Naive thymus-derived CD8-positive, alpha-beta T cell (primary cell): ENCODE measurements around the gene GALNT10. TPM values are rescaled to one million over a fixed set of nuclear protein-coding genes. Genes with fewer than 3 reads are reported as not detected.
A peak's percentile ranks its signal among the peaks of the same experiment; 100 is the strongest.

Experiments
- ATAC-seq, 2 donors: fragments of 150-1000 bp; cut with Tn5 transposase in 1 of 2; sonication (Bioruptor Pico), chemical (Tn5 transposase) in 1 of 2; 1 replicate in 1 of 2; 2 replicates in 1 of 2; pipeline ENCODE4 v1.10.0; 2021; ENCODE audit warnings: mild to moderate bottlenecking in 2 of 2, moderate library complexity in 2 of 2
- POLR2A ChIA-PET: fragments of 350-600 bp; sonication (Branson Sonifier 250); formaldehyde crosslinking; loops from one replicate; lab custom pipeline; 2021; ENCODE audit warnings: antibody characterized with exemption; lab: Charles Lee
- DNase-seq, 10 donors: peaks; one replicate each; pipeline versions ENCODE4 v3.0.0 to v3.0.0-alpha.2; 2020 to 2022
- H3K27ac Mint-ChIP-seq, 10 donors: one replicate each; pipeline ENCODE4 v1.8.0; 2020 to 2022; ENCODE audit warnings: mild to moderate bottlenecking in 10 of 10, mixed read lengths in 10 of 10, moderate library complexity in 4 of 10, inconsistent platforms in 1 of 10
- H3K27me3 Mint-ChIP-seq, 5 donors: one replicate each; pipeline ENCODE4 v1.8.0; 2021 to 2022; ENCODE audit warnings: mixed read lengths in 5 of 5
- H3K36me3 Mint-ChIP-seq, 3 donors: one replicate each; pipeline ENCODE4 v1.8.0; 2020 to 2022; ENCODE audit warnings: mixed read lengths in 3 of 3, mild to moderate bottlenecking in 2 of 3, inconsistent platforms in 1 of 3
- H3K4me1 Mint-ChIP-seq, 4 donors: one replicate each; pipeline ENCODE4 v1.8.0; 2021 to 2022; ENCODE audit warnings: mixed read lengths in 4 of 4
- H3K4me3 Mint-ChIP-seq, 10 donors: one replicate each; pipeline ENCODE4 v1.8.0; 2020 to 2022; ENCODE audit warnings: mild to moderate bottlenecking in 10 of 10, mixed read lengths in 10 of 10, moderate library complexity in 6 of 10, inconsistent platforms in 1 of 10
- H3K9me3 Mint-ChIP-seq, 9 donors: one replicate each; pipeline ENCODE4 v1.8.0; 2020 to 2022; ENCODE audit warnings: mixed read lengths in 9 of 9, mild to moderate bottlenecking in 3 of 9, inconsistent platforms in 1 of 9, moderate library complexity in 1 of 9
- polyA plus RNA-seq, 3 donors: library from polyadenylated mRNA; unstranded; fragments of 300-500 nt; fragmentation: Illumina TruSeq; gene quantifications; one replicate each; pipeline ENCODE4 v1.2.3, GENCODE V29; 2021
- total RNA-seq, 8 experiments: library from RNA in 2 of 8; stranded (reverse) in 2 of 8; gene quantifications; one replicate each; pipeline ENCODE4 v1.2.3 and lab custom pipeline; 2021 to 2026

The GALNT10 gene
- total and polyA plus RNA-seq, 5 experiments from 2014 or later, result 6.9 to 51.1 (median 15.8) TPM

DNA sequence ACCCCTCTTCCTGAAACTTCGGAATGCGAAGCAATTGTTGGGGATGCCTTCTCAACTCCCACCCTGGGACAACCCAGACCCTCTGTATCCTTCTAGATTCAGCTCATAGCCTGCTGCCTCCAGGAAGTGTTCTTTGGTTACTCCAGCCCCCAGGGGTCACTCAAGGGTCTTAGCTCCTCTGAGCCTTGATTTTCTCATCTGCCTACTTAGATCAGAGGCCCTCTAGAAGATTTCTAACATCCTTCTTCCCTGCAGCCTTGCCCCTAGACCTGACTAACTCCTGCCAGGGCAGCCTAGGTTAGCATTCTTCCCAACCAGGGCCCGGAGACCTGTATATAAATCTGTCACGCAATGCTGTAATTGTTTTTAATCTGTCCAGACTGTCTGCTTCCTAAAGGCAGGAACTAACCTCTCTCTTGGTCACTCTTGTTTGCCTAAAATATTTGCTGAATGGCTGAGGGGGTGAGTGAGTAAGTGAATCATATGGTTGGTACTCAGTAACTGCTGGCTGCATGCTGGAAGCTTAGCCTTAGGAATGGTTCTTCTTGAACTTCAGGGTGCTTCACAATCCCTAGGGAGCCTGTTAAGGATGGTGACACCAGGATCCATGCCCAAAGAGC lies 8.2 kb downstream of the GALNT10 start:
- POLR2A ChIA-PET, result interaction anchor here (1.2 to 8.3 kb wide), 3 partner anchors 7 to 23 kb away, joined by 3 to 66 read pairs (median 4); partner anchors contain the start of gene GALNT10
- H3K4me3 Mint-ChIP-seq, result peak overlapping the region; percentile 36 to 81 (median 76)
- ATAC-seq, result no peak

DNA sequence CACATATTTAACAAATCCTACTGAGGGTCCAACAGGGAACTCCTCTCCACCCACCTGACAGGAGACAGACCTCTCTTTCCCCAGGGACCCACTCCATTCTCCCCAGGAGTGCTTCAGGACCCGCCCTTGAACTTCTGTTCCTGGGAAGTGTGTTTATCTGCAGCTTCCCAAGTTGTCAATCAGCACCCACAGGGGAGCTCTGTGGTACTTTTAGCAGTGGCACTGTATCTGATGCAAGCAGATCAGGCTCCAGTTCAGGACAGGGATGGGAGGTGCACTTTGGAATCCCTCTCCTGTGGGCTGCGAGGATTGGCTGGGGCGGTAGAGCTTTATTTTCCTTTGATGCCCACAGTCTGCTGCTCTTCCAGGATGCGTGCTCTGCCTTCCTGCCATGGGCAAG lies 8.7 kb downstream of the GALNT10 start:
- Mint-ChIP-seq H3K4me3 (peak overlapping the region in 5 of 10 donors; percentile 12 to 74 (median 52)), H3K36me3 (peaks cover 0 to 15% (median 0%) of the 10 kb centered on the region in 3 donors), H3K9me3 (no peaks in the 10 kb centered on the region)

More for the DNA sequence above, 8.2 kb downstream of the GALNT10 start:
- Mint-ChIP-seq H3K4me1 (peaks cover 41 to 95% (median 86%) of the 10 kb centered on the region in 4 donors), H3K27me3 (no peaks in the 10 kb centered on the region), H3K36me3 (peaks cover 0 to 17% (median 0%) of the 10 kb centered on the region in 3 donors), H3K9me3 (no peaks in the 10 kb centered on the region), H3K27ac (peak overlapping the region; percentile 85 to 97 (median 95))
- DNase-seq, result no peak

DNA sequence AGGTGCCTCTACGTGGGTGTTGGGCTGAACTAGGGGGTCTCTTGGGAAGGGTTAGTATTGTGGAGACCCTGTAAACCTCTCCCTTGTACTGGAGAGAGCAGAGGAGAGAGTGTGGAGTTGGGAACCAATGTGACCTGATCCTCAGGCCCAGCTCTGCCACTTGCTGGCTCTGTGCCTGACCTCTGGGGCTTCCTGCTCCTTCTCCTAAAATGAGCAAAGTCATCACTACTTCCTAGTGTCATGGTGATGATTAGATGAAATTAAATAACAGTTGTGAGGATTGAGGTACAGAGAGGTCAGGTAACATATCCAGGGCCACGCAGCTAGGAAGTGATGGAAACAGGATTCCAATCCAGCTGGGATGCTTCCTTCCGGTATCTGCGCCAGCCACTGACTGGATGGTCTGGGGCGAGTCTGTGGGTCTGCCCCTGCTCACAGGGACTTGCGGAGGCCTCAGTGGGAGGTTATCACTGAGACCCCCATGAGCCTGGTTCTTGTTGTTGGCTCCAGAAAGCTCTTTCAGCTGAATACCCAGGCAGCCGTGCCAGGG lies 9.2 kb downstream of the GALNT10 start:
- Mint-ChIP-seq H3K4me3 (peak overlapping the region in 4 of 10 donors; percentile 12 to 74 (median 47)), H3K27ac (peak overlapping the region in 9 of 10 donors; percentile 88 to 96 (median 94)), H3K27me3 (no peaks in the 10 kb centered on the region), H3K4me1 (peaks cover 49 to 95% (median 88%) of the 10 kb centered on the region in 4 donors), H3K36me3 (peaks cover 0 to 15% (median 0%) of the 10 kb centered on the region in 3 donors), H3K9me3 (no peaks in the 10 kb centered on the region)
- POLR2A ChIA-PET, result interaction anchor here (0.5 to 8.3 kb wide), 3 partner anchors 8 to 453 kb away, joined by 3 to 66 read pairs (median 4); partner anchors contain the start of gene GALNT10
- no peak for ATAC-seq
- DNase-seq, result no peak

More for the DNA sequence above, 8.7 kb downstream of the GALNT10 start:
- ATAC-seq (no peak), DNase-seq (no peak)
- peaks cover 44 to 95% (median 86%) of the 10 kb centered on the region in 4 donors for H3K4me1 Mint-ChIP-seq
- no peaks in the 10 kb centered on the region for H3K27me3 Mint-ChIP-seq
- POLR2A ChIA-PET, result interaction anchor here (1.2 to 8.3 kb wide), 2 partner anchors 8 to 22 kb away, joined by 4 to 66 read pairs; partner anchors contain the start of gene GALNT10
- peak overlapping the region in 9 of 10 donors; percentile 88 to 96 (median 95) for H3K27ac Mint-ChIP-seq

DNA sequence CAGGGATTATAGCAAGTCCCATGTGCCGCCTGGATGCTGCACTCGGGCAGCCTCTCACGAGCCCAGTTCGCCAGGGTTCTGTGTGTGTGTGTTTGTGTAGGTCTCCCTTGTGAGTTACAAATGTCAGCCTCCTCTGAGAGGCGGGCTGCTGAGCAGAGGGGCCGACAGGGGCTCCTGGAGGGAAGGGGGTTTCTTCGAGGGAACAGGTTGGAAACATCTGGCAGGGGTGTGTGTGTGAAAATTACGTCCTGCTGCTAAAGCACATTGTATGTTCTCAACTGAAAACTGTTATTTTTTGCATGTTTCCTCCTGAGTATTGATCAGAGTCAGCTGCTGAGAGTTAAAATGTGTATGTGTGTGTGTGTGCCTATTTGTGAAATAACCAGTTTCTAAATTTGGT lies 9.7 kb downstream of the GALNT10 start:
- POLR2A ChIA-PET, result interaction anchor here (0.5 to 8.3 kb wide), 2 partner anchors 9 to 453 kb away, joined by 3 to 66 read pairs; partner anchors contain the start of gene GALNT10
- peaks cover 51 to 95% (median 88%) of the 10 kb centered on the region in 4 donors for H3K4me1 Mint-ChIP-seq
- H3K36me3 Mint-ChIP-seq, result peaks cover 0 to 13% (median 0%) of the 10 kb centered on the region in 3 donors
- peak overlapping the region in 8 of 10 donors; percentile 12 to 96 (median 92) for H3K27ac Mint-ChIP-seq
- H3K9me3 Mint-ChIP-seq, result no peaks in the 10 kb centered on the region
- ATAC-seq, result no peak
- no peak overlapping the region for H3K4me3 Mint-ChIP-seq
- H3K27me3 Mint-ChIP-seq, result no peaks in the 10 kb centered on the region
- no peak for DNase-seq

DNA sequence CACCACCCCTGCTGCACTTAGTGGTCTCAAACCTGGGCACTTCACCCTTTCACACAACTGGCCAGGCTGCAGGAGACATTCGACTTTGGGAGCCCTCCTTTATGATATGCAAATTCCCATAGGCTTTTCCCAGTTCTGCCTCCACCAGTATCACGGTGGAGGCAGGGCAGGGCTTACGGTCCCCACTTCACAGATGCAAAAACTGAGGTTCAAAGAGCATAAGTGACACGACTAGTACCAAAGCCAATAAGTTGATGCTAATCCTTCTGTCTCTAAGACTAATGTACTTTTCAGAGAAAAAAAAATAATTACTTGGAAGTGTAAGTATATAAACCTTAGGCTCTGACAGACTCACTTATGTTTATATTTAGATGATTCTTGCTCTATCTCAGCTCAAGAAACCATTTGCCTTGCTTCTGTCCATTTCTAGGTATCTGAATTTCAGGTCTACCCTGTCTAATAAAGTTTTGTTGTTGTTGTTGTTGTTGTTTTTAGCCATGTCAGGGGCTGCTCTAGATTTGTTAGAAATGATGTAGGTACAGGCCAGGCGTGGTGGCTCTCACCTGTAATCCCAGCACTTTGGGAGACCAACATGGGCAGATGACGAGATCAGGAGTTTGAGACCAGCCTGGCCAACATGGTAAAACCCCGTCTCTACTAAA lies 10.7 kb downstream of the GALNT10 start:
- peak overlapping the region in 7 of 10 donors; percentile 9 to 96 (median 87) for H3K27ac Mint-ChIP-seq
- H3K4me3 Mint-ChIP-seq, result peak overlapping the region in 4 of 10 donors; percentile 18 to 72 (median 48)
- POLR2A ChIA-PET, result interaction anchor here (8.3 kb wide), 1 partner anchor 10 kb away, joined by 66 read pairs; the partner anchor contains the start of gene GALNT10
- H3K27me3 Mint-ChIP-seq, result no peaks in the 10 kb centered on the region
- peaks cover 0 to 12% (median 0%) of the 10 kb centered on the region in 3 donors for H3K36me3 Mint-ChIP-seq
- H3K9me3 Mint-ChIP-seq, result no peaks in the 10 kb centered on the region
- DNase-seq (no peak), ATAC-seq (no peak)
- H3K4me1 Mint-ChIP-seq, result peaks cover 51 to 97% (median 89%) of the 10 kb centered on the region in 4 donors

DNA sequence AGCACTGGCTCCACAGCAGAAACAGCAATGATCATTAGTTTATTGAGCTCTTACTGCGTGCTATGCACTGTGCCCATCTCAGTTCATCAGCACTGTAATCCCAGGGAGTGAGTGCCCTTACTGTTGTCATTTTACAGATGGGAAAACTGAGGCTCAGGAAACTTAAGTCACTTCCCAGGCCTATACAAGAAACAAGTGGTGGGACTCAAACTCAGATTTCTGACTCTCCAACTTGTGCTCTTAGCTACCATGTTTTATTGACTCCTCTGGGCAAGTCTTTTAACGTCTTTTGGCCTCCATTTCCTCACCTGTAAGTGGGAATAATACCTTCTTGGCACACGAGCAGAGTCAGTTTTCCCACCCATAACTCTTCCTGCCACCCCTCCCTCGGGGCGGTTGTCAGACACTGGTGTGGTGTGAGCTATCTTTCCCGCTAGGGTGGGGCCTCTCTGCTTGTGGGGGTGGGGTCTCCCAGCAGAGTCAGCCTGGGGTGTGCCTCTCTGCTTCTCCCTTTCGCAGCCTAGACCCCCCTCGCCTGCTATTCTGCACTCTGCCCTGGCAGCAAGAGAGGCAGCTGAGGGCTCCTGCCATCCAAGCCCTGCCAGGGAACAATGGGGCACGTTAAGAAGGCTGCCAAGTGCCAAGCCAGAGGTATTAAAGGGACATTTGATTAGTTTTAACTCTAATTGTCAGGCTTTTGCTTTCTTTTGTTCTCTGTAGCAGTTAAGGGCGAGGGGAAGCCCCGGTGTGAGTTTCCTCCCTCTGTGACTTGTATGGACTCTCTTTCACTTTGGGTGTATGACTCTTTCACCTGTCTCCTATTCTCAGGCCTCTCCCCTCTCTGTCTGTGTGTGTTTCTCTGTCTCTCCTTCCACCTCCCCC lies 12.1 kb downstream of the GALNT10 start:
- no peaks in the 10 kb centered on the region for H3K27me3 Mint-ChIP-seq
- peaks cover 47 to 97% (median 88%) of the 10 kb centered on the region in 4 donors for H3K4me1 Mint-ChIP-seq
- peak in 6 of 10 donors; percentile 16 to 63 (median 38) for DNase-seq
- H3K36me3 Mint-ChIP-seq, result peaks cover 0 to 14% (median 2%) of the 10 kb centered on the region in 3 donors
- H3K27ac Mint-ChIP-seq, result peak overlapping the region; percentile 85 to 96 (median 92)
- H3K4me3 Mint-ChIP-seq, result peak overlapping the region; percentile 55 to 84 (median 76)
- POLR2A ChIA-PET, result interaction anchor here (0.5 to 8.3 kb wide), 2 partner anchors 11 to 128 kb away, joined by 3 to 66 read pairs; partner anchors contain the start of gene GALNT10
- ATAC-seq, result peak; percentile 56 to 72
- no peaks in the 10 kb centered on the region for H3K9me3 Mint-ChIP-seq

DNA sequence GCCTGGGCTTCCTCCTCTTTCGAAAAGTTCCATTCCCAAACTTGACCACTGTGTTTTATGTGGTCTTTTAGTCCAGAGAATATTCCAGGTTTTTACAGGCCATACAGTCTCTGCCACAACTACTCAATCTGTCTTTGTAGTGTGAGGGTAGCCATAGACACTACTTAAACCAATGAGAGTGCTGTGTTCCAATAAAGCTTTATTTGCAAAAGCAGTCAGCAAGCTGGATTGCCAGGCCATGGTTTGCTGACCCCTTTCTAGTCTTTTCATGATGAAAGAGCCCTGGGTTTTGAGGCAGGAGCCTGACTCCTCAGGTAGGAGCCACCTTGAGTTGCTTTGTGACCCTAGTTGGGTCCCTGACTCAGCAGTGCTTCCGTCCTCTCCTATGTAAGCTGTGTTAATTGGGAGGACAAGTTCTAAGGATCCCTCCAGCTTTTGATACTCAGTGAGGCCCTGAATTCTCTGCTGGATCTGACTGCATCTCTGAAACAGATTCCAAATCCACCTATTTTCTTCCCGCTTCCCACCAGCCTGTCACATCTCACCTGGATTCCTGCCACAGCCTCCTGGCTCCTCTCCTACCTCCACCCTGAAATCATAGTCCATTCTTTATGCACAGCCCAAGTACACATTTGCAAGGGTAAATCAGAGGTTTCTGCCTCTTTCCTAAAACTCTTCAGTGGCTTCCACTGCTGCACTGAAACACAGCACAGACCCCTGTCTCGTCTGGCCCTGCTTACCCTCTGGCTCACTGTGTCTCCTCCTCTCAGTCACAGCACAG lies 13.5 kb downstream of the GALNT10 start:
- no peak for ATAC-seq
- POLR2A ChIA-PET, result interaction anchor here (8.3 kb wide), 1 partner anchor 13 kb away, joined by 66 read pairs; the partner anchor contains the start of gene GALNT10

DNA sequence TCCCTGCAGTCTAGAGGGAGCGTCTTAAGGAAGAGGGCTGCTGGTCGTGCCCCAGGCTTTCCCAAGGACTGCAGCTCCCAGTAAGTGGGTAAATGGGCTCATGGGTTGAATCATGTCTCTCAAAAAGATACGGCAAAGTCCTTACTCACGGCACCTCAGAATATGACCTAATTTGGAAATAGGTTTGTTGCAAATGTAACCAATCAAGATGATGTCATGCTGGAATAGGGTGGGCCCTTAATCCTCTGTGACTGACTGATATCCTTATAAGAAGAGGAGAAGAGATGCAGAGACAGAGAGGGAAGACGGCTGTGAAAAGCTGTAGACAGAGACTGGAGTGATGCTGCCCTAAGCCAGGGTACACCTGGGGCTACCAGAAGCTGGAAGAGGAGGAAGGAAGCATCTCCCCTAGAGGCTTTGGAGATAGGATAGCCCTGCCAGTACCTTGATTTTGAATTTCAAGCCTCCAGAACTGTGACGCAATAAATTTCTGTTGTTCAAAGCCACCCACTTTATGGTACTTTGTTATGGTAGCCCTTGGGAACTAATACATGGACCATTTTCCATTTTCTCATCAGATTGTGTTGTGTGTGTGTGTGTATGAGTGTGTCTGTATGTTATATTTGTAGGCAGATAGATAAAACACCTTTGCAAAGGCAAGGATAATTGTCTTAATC lies 15.0 kb downstream of the GALNT10 start:
- peaks cover 11 to 13% (median 12%) of the 10 kb centered on the region in 3 donors for H3K36me3 Mint-ChIP-seq
- H3K27ac Mint-ChIP-seq, result peak overlapping the region in 1 of 10 donors; percentile 39
- POLR2A ChIA-PET, result interaction anchor here (8.3 kb wide), 1 partner anchor 14 kb away, joined by 66 read pairs; the partner anchor contains the start of gene GALNT10
- H3K9me3 Mint-ChIP-seq, result peaks cover 0 to 6% (median 0%) of the 10 kb centered on the region in 9 donors
- H3K4me1 Mint-ChIP-seq, result peaks cover 34 to 76% (median 63%) of the 10 kb centered on the region in 4 donors
- no peak overlapping the region for H3K4me3 Mint-ChIP-seq
- ATAC-seq, result no peak
- no peaks in the 10 kb centered on the region for H3K27me3 Mint-ChIP-seq
- no peak for DNase-seq

More for the DNA sequence above, 13.5 kb downstream of the GALNT10 start:
- DNase-seq, result no peak
- Mint-ChIP-seq H3K4me3 (peak overlapping the region in 4 of 10 donors; percentile 42 to 84 (median 74)), H3K27me3 (no peaks in the 10 kb centered on the region), H3K9me3 (peaks cover 0 to 6% (median 0%) of the 10 kb centered on the region in 9 donors), H3K4me1 (peaks cover 38 to 92% (median 74%) of the 10 kb centered on the region in 4 donors), H3K36me3 (peaks cover 5 to 13% (median 6%) of the 10 kb centered on the region in 3 donors), H3K27ac (peak overlapping the region in 8 of 10 donors; percentile 15 to 96 (median 94))

DNA sequence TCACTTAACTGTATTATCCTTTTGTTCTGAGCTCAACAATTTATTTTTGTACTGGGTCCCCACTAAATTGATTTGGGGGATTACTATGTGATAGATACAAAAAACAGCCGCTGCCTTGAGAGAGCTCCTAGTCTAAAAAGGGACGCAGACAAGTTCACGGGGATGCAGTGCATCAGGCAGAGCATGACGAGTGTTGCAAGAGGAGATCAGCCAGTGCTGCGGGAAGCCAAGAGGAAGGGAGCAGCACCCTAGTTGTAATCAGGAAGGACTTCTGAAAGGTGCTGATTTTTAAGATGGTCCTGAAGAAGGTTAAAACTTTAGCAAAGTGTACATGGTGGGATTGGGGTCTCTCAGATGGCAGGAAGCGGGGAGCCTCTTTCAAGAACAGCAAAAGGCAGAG lies 15.8 kb downstream of the GALNT10 start:
- ATAC-seq, result no peak
- H3K27ac Mint-ChIP-seq, result peak overlapping the region in 3 of 10 donors; percentile 33 to 76 (median 73)
- peaks cover 34 to 71% (median 58%) of the 10 kb centered on the region in 4 donors for H3K4me1 Mint-ChIP-seq
- DNase-seq, result no peak
- H3K36me3 Mint-ChIP-seq, result peaks cover 11 to 14% (median 13%) of the 10 kb centered on the region in 3 donors
- POLR2A ChIA-PET, result interaction anchor here (0.6 kb wide), 1 partner anchor 16 kb away, joined by 3 read pairs; no protein-coding TSS in a partner anchor
- no peaks in the 10 kb centered on the region for H3K27me3 Mint-ChIP-seq
- H3K4me3 Mint-ChIP-seq, result peak overlapping the region in 3 of 10 donors; percentile 8 to 42 (median 9)
- H3K9me3 Mint-ChIP-seq, result peaks cover 0 to 6% (median 0%) of the 10 kb centered on the region in 9 donors

DNA sequence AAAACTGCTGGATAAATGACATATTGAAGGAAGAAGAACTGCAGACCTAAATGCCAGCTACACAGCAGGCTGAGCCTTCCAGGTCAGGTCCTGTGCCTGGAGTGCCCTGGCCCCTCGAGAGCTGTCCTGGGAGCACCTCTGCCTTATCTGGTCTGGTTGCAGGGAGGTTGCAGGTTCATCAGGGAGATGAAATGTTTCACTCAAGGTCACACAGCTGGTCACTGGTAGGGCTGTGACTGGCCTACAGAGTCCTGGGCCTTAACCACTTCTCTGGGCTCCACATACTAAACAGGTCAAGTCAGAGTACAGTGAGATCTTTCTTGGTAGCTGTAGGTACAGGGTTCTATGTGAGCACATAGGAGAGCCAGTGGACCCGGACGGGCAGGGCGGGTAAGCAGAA lies 16.7 kb downstream of the GALNT10 start:
- H3K4me3 Mint-ChIP-seq, result no peak overlapping the region
- H3K27me3 Mint-ChIP-seq, result no peaks in the 10 kb centered on the region
- peak overlapping the region in 1 of 10 donors; percentile 76 for H3K27ac Mint-ChIP-seq
- peaks cover 33 to 62% (median 52%) of the 10 kb centered on the region in 4 donors for H3K4me1 Mint-ChIP-seq
- DNase-seq (no peak), ATAC-seq (no peak)
- peaks cover 0 to 6% (median 0%) of the 10 kb centered on the region in 9 donors for H3K9me3 Mint-ChIP-seq
- POLR2A ChIA-PET, result interaction anchor here (1.6 kb wide), 1 partner anchor 17 kb away, joined by 5 read pairs; the partner anchor contains the start of gene GALNT10
- H3K36me3 Mint-ChIP-seq, result peaks cover 11 to 18% (median 14%) of the 10 kb centered on the region in 3 donors
